Right lobe of liver (tissue), 6 donors: ENCODE measurements around the gene RTF1. TPM values are rescaled to one million over a fixed set of nuclear protein-coding genes. Genes with fewer than 3 reads are reported as not detected.
"Not testable (repeated sequence)": the region's sequence is repeated elsewhere in the genome, so short reads cannot be mapped to it uniquely, and the experiment has no call there.

ENCODE experiments used
- ATAC-seq, 4 donors: fragments of 200-7000 bp; cut with Tn5 transposase; one replicate each; pipeline ENCODE4 v1.9.1; 2020; ENCODE audit warnings: mild to moderate bottlenecking in 4 of 4, moderate library complexity in 4 of 4
- DNase-seq, 3 donors: peaks; one replicate each; pipeline ENCODE4 v3.0.0-alpha.2; 2020
- H3K27ac ChIP-seq, 3 donors: fragments of 200-600 bp; one replicate each; pipeline ENCODE4 v1.8.0; 2022
- H3K27me3 ChIP-seq, 2 donors: fragments of 200-600 bp; one replicate each; pipeline ENCODE4 v1.8.0; 2022
- H3K36me3 ChIP-seq, 4 donors: fragments of 200-600 bp; sonication (generic) in 1 of 4; one replicate each; pipeline versions ENCODE4 v1.5.1 to v1.8.0; 2017 to 2022; ENCODE audit warnings: control low read depth in 1 of 4
- H3K4me1 ChIP-seq, 4 donors: fragments of 200-600 bp; sonication (generic) in 1 of 4; one replicate each; pipeline versions ENCODE4 v1.5.1 to v1.8.0; 2017 to 2022; ENCODE audit warnings: control low read depth in 1 of 4
- H3K4me3 ChIP-seq, 3 donors: fragments of 200-600 bp; one replicate each; pipeline ENCODE4 v1.8.0; 2022
- H3K9me3 ChIP-seq, 4 donors: fragments of 200-600 bp; sonication (generic) in 1 of 4; one replicate each; pipeline versions ENCODE4 v1.5.1 to v1.8.0; 2017 to 2022; ENCODE audit warnings: control low read depth in 1 of 4
- POLR2A ChIP-seq: fragments of 450-650 bp; IDR thresholded peaks from one replicate; pipeline ENCODE4 v1.6.1; 2017; ENCODE audit warnings: antibody characterized with exemption, mild to moderate bottlenecking
- WGBS: methylation state at CpG from one replicate; pipeline ENCODE4 v1.1.6; 2018; ENCODE audit warnings: low coverage, low lambda C conversion rate; ENCODE audit not compliant: insufficient coverage; ENCODE audit errors: missing lambda C conversion rate; 5-methylcytosine and 5-hydroxymethylcytosine counted together
- intact Hi-C, 2 donors: fragments of 100-400 bp; cut with DNase I; formaldehyde crosslinking; loops; one replicate each; pipeline versions ENCODE4 v1.11.2 to v1.14.1; 2022
- total RNA-seq, 6 experiments: library from RNA; depleted of rRNA in 2 of 6; stranded (reverse); fragments of >200 nt in 2 of 6; fragmentation: NEBNext Ultra II Directional in 3 of 6; extraction: Animal tissue kit (Norgen Biotek cat#: 25700) in 3 of 6; gene quantifications; one replicate each; pipeline versions ENCODE4 v1.1.0 to v1.2.4, GENCODE V29; 2016 to 2023
- TF ChIP-seq, protein P1 (sequence below), 4 donors: fragments of 200-600 bp in 3 of 4; fragments of 450-650 bp in 1 of 4; IDR thresholded peaks; one replicate each; pipeline versions ENCODE4 v1.5.1 to v1.8.0; 2016 to 2022; ENCODE audit warnings: antibody characterized with exemption in 4 of 4, mild to moderate bottlenecking in 2 of 4
- donor health status: DM: no; HTN: yes; CAD: no.
- donor health status: DM: no; HTN: no; CAD: no.
- donor health status: DM: no; HTN: no; CAD: no.
- donor health status: DM: no; HTN: yes; CAD: no.
- donor health status: DM: no; HTN: yes; CAD: no.

RTF1 gene
- total RNA-seq, 6 experiments from 2014 or later = 10.5 to 21.5 (median 14.2) TPM

- no peak for DNase-seq
- ATAC-seq = peak; percentile 75 to 87 (median 80)
- TF ChIP-seq POLR2A = no peak
- TF ChIP-seq, protein P1, sequence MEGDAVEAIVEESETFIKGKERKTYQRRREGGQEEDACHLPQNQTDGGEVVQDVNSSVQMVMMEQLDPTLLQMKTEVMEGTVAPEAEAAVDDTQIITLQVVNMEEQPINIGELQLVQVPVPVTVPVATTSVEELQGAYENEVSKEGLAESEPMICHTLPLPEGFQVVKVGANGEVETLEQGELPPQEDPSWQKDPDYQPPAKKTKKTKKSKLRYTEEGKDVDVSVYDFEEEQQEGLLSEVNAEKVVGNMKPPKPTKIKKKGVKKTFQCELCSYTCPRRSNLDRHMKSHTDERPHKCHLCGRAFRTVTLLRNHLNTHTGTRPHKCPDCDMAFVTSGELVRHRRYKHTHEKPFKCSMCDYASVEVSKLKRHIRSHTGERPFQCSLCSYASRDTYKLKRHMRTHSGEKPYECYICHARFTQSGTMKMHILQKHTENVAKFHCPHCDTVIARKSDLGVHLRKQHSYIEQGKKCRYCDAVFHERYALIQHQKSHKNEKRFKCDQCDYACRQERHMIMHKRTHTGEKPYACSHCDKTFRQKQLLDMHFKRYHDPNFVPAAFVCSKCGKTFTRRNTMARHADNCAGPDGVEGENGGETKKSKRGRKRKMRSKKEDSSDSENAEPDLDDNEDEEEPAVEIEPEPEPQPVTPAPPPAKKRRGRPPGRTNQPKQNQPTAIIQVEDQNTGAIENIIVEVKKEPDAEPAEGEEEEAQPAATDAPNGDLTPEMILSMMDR (IDR thresholded peaks at IDR 0.05) = peak; percentile 81 to 92 (median 86)
- no peaks in the 10 kb centered on the region for H3K27me3 ChIP-seq
- peaks cover 0 to 42% (median 13%) of the 10 kb centered on the region in 4 donors for H3K36me3 ChIP-seq
- no peaks in the 10 kb centered on the region for H3K9me3 ChIP-seq
- H3K4me1 ChIP-seq = no peaks in the 10 kb centered on the region
- H3K4me3 ChIP-seq = no peak overlapping the region
- WGBS = 71% methylated on average over 8 of the region's 8 CpGs
- intact Hi-C loops = no loop called here
- no peak overlapping the region for H3K27ac ChIP-seq
Measured at GRCh38 chr15:41465822-41466421, 49.0 kb downstream of the RTF1 start.

- Histone ChIP-seq H3K36me3 (peaks cover 0 to 50% (median 17%) of the 10 kb centered on the region in 4 donors), H3K4me3 (no peak overlapping the region), H3K4me1 (no peaks in the 10 kb centered on the region), H3K9me3 (no peaks in the 10 kb centered on the region), H3K27me3 (no peaks in the 10 kb centered on the region), H3K27ac (no peak overlapping the region)
- 64% methylated on average over 3 of the region's 3 CpGs for WGBS
- TF ChIP-seq POLR2A = no peak
- TF ChIP-seq, protein P1 (IDR thresholded peaks at IDR 0.05) = no peak
- intact Hi-C loops = no loop called here
- no peak for DNase-seq
- no peak for ATAC-seq
Measured at GRCh38 chr15:41466711-41467110, 49.8 kb downstream of the RTF1 start.

DNA sequence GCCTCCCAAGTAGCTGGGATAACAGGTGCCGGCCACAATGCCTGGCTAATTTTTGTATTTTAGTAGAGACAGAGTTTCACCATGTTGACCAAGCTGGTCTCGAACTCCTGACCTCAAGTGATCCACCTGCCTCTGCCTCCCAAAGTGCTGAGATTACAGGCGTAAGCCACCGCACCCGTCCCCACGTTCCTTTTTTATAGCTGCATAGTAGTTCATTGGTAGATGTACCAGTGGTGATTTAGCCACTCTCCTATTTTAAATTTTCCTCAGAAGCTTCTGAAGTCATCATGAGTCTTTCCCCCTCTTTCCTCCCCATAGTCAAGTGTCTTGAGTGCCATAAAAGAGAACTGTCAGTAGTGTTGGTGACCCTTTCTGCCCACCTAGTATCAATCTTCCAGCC lies 52.7 kb downstream of the RTF1 start:
- H3K27ac ChIP-seq, H3K27me3 ChIP-seq, DNase-seq, intact Hi-C loops, H3K4me3 ChIP-seq, H3K9me3 ChIP-seq, ATAC-seq: not testable (repeated sequence)
- Histone ChIP-seq H3K36me3 (peaks cover 0 to 63% (median 17%) of the 10 kb centered on the region in 4 donors), H3K4me1 (peaks cover 0 to 17% (median 6%) of the 10 kb centered on the region in 4 donors)
- 97% methylated on average over 5 of the region's 6 CpGs for WGBS

DNA sequence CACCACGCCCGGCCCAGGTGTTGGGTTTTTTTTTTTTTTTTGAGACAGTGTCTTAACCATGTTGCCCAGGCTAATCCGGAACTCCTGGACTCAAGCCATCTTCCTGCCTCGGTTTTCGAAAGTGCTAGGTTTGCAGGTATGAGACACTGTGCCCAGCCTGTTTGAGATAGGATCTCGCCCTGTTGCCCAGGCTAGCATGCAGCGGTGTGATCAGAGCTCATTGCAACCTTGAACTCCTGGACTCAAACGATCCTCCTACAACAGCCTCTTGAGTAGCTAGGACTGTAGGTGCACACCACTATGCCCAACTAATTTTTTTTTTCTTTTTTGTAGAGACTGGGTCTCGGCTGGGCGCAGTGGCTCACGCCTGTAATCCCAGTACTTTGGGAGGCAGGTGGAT lies 56.5 kb downstream of the RTF1 start:
- Histone ChIP-seq H3K9me3 (no peaks in the 10 kb centered on the region), H3K4me1 (peaks cover 0 to 23% (median 8%) of the 10 kb centered on the region in 4 donors), H3K36me3 (peaks cover 0 to 78% (median 29%) of the 10 kb centered on the region in 4 donors), H3K4me3 (no peak overlapping the region), H3K27me3 (no peaks in the 10 kb centered on the region), H3K27ac (peak overlapping the region in 2 of 3 donors; percentile 84 to 91)
- no peak for TF ChIP-seq POLR2A
- TF ChIP-seq, protein P1 (IDR thresholded peaks at IDR 0.05) = no peak
- ATAC-seq (peak; percentile 26 to 50 (median 40)), DNase-seq (no peak)
- intact Hi-C loops = no loop called here
- 80% methylated on average over 5 of the region's 11 CpGs for WGBS

DNA sequence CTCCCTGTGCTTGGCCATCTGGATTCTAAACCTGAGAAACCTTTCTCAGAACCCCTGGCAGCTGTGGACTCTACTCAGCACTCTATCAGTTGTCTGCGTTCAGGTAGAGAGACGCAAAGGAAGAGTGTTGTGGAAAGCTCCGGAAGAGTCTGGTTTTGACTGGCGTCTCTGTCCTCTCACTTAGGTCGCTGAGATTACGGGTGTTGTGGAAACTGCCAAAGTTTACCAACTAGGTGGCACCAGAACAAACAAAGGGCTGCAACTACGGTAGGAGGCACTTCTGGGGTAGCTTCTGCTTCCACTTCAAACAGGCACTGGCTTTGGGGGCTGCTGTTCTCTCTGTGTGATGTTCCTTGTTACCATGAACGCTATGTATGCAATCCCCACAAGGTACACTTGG lies 57.5 kb downstream of the RTF1 start:
- H3K27me3 ChIP-seq = no peaks in the 10 kb centered on the region
- H3K4me1 ChIP-seq = peaks cover 0 to 23% (median 8%) of the 10 kb centered on the region in 4 donors
- intact Hi-C loops = no loop called here
- H3K36me3 ChIP-seq = peaks cover 0 to 81% (median 29%) of the 10 kb centered on the region in 4 donors
- H3K4me3 ChIP-seq = no peak overlapping the region
- H3K9me3 ChIP-seq = no peaks in the 10 kb centered on the region
- DNase-seq (peak in 2 of 3 donors; percentile 25 to 59), ATAC-seq (peak; percentile 84 to 92 (median 89))
- TF ChIP-seq, protein P1 (IDR thresholded peaks at IDR 0.05) = peak in 1 of 4 donors; percentile 24
- TF ChIP-seq POLR2A = no peak
- WGBS = 43% methylated on average over 4 of the region's 8 CpGs
- peak overlapping the region; percentile 48 to 91 (median 84) for H3K27ac ChIP-seq
